Panc1 (cell line): ENCODE results near the gene TLE4. TPM values are rescaled to one million over a fixed set of nuclear protein-coding genes. Genes with fewer than 3 reads are reported as not detected.

Experiments
- ATAC-seq: fragments of 200-7000 bp; cut with Tn5 transposase; 2 replicates; pipeline ENCODE4 v1.9.1; 2020; ENCODE audit warnings: mild to moderate bottlenecking, moderate library complexity
- BruUV-seq: library from RNA; stranded (reverse); fragments of 400-500 nt; replicated peaks from 2 replicates; lab custom pipeline; 2021; lab: Mats Ljungman, UMichigan
- CTCF ChIA-PET: fragments of 300-600 bp; sonication (Branson Sonifier 250); formaldehyde crosslinking; loops from one replicate; lab custom pipeline; 2022; ENCODE audit warnings: antibody characterized with exemption; lab: Charles Lee
- POLR2A ChIA-PET: fragments of 300-600 bp; sonication (Branson Sonifier 250); formaldehyde crosslinking; loops from one replicate; lab custom pipeline; 2022; ENCODE audit warnings: antibody characterized with exemption; lab: Charles Lee
- DNase-seq: peaks from one replicate; pipeline ENCODE4 v3.0.0-alpha.2; 2010; ENCODE audit warnings: low read depth, low spot score
- H3K27ac ChIP-seq: 2 replicates; pipeline ENCODE4 v1.5.1; 2011; ENCODE audit warnings: mild to moderate bottlenecking, low read length, inconsistent platforms
- H3K27me3 ChIP-seq: fragments of 200-500 bp; sonication (Bioruptor generic); 2 replicates; pipeline ENCODE4 v1.6.0; 2014; ENCODE audit warnings: low read length, inconsistent platforms; ENCODE audit not compliant: control insufficient read depth, insufficient read depth
- H3K36me3 ChIP-seq: fragments of 200-500 bp; sonication (Bioruptor generic); 2 replicates; pipeline ENCODE4 v1.5.1; 2014; ENCODE audit warnings: inconsistent platforms, mild to moderate bottlenecking, low read length, moderate library complexity; ENCODE audit not compliant: control insufficient read depth, insufficient read depth
- H3K4me1 ChIP-seq: 2 replicates; pipeline ENCODE4 v1.5.1; 2011; ENCODE audit warnings: inconsistent platforms, mild to moderate bottlenecking, low read length, moderate library complexity; ENCODE audit not compliant: control insufficient read depth, insufficient read depth
- H3K4me3 ChIP-seq, 2 experiments: 2 replicates each; pipeline ENCODE4 v1.5.1; 2011 to 2012; ENCODE audit warnings: low read depth in 2 of 2, low read length in 2 of 2, mild to moderate bottlenecking in 2 of 2, inconsistent platforms in 1 of 2, moderate library complexity in 1 of 2
- H3K9me3 ChIP-seq: fragments of 200-500 bp; sonication (Bioruptor generic); 2 replicates; pipeline ENCODE4 v1.5.1; 2014; ENCODE audit warnings: low read depth, mild to moderate bottlenecking, inconsistent platforms, low read length, moderate library complexity; ENCODE audit not compliant: control insufficient read depth, insufficient read depth
- CTCF ChIP-seq: fragments of 450-650 bp; IDR thresholded peaks from 2 replicates; pipeline ENCODE4 v1.5.1; 2017; ENCODE audit warnings: mild to moderate bottlenecking
- POLR2AphosphoS5 ChIP-seq: IDR thresholded peaks from 2 replicates; pipeline ENCODE4 v1.6.1; 2012; ENCODE audit warnings: mild to moderate bottlenecking, low read depth, low read length, moderate library complexity
- SIN3A ChIP-seq: IDR thresholded peaks from 2 replicates; pipeline ENCODE4 v1.6.1; 2012; ENCODE audit warnings: low read depth, mild to moderate bottlenecking, low read length, moderate library complexity, borderline replicate concordance; ENCODE audit not compliant: insufficient read depth
- TCF7L2 ChIP-seq: IDR thresholded peaks from 2 replicates; pipeline ENCODE4 v1.6.1; 2011; ENCODE audit warnings: mild to moderate bottlenecking, low read depth, low read length, inconsistent platforms
- in situ Hi-C: cut with HindIII; loops from 2 replicates; pipeline ENCODE4 v1.10.0; 2016; ENCODE audit warnings: low sequenced_read_pairs, low pct_unique_long_range_greater_than_20kb
- intact Hi-C: fragments of 100-400 bp; cut with micrococcal nuclease; formaldehyde crosslinking; loops from one replicate; pipeline ENCODE4 v1.10.0; 2022; ENCODE audit not compliant: unreplicated experiment
- total RNA-seq: library from RNA; stranded (reverse); gene quantifications from one replicate; pipeline ENCODE4 v1.2.1, GENCODE V29; 2021; ENCODE audit not compliant: unreplicated experiment
- TF ChIP-seq, protein P1 (sequence below), 2 experiments: IDR thresholded peaks; 2 replicates each; pipeline ENCODE4 v1.6.1; 2011 to 2012; ENCODE audit warnings: low read depth in 2 of 2, control low read depth in 1 of 2, low read length in 1 of 2, mild to moderate bottlenecking in 1 of 2, moderate library complexity in 1 of 2; ENCODE audit not compliant: insufficient read depth in 1 of 2

Gene TLE4
- total RNA-seq, 1 experiment from 2014 or later, result 8.7 TPM

DNA sequence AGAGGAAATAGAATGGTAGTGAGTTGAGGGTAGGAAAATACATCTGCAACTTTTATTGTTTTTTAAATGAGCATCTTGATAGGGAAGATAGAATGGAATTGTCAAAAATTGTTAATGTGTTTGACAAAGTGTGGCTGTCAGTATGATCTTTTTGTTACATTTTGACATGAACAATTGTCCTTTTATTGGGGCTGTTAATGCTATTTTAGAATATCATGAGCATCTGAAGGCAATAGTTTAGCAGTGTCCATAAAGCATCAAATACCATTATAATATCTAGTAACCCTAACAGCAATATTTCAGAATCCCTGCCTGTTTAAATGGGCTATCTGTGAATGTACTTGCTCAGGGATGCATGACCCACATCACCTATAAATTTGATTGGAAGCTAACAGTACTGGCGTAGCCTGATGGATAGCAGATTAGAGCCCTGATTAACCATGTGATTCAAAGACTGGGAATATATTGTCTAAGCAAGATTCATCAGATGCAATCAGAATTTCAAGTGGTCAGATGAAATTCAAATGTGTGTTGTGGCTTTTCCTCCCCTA lies 37.8 kb downstream of the TLE4 start:
- POLR2A ChIA-PET, result no interaction called here
- DNase-seq, result no peak

GRCh38 chr9:79610019-79610631 lies 38.4 kb downstream of the TLE4 start:
- H3K27ac ChIP-seq, result no peak overlapping the region
- in situ Hi-C loops (no loop called here), intact Hi-C loops (no loop called here)
- no peak overlapping the region for H3K4me3 ChIP-seq
- ChIA-PET POLR2A (no interaction called here), CTCF (no interaction called here)
- BruUV-seq, result no TSS peak
- no peak for ATAC-seq
- TF ChIP-seq TCF7L2 (no peak), CTCF (no peak), POLR2AphosphoS5 (no peak), SIN3A (no peak)
- TF ChIP-seq, protein P1, sequence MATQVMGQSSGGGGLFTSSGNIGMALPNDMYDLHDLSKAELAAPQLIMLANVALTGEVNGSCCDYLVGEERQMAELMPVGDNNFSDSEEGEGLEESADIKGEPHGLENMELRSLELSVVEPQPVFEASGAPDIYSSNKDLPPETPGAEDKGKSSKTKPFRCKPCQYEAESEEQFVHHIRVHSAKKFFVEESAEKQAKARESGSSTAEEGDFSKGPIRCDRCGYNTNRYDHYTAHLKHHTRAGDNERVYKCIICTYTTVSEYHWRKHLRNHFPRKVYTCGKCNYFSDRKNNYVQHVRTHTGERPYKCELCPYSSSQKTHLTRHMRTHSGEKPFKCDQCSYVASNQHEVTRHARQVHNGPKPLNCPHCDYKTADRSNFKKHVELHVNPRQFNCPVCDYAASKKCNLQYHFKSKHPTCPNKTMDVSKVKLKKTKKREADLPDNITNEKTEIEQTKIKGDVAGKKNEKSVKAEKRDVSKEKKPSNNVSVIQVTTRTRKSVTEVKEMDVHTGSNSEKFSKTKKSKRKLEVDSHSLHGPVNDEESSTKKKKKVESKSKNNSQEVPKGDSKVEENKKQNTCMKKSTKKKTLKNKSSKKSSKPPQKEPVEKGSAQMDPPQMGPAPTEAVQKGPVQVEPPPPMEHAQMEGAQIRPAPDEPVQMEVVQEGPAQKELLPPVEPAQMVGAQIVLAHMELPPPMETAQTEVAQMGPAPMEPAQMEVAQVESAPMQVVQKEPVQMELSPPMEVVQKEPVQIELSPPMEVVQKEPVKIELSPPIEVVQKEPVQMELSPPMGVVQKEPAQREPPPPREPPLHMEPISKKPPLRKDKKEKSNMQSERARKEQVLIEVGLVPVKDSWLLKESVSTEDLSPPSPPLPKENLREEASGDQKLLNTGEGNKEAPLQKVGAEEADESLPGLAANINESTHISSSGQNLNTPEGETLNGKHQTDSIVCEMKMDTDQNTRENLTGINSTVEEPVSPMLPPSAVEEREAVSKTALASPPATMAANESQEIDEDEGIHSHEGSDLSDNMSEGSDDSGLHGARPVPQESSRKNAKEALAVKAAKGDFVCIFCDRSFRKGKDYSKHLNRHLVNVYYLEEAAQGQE (IDR thresholded peaks at IDR 0.05; ENCODE audit: insufficient read depth in 1 of 2, low read depth in 2 of 2, low read length in 1 of 2), result no peak
- H3K36me3 ChIP-seq, result no peaks in the 10 kb centered on the region
- no peaks in the 10 kb centered on the region for H3K9me3 ChIP-seq
- H3K4me1 ChIP-seq, result no peaks in the 10 kb centered on the region
- no peak for DNase-seq
- no peaks in the 10 kb centered on the region for H3K27me3 ChIP-seq

More for the DNA sequence above, 37.8 kb downstream of the TLE4 start:
- Histone ChIP-seq H3K9me3 (no peaks in the 10 kb centered on the region), H3K36me3 (no peaks in the 10 kb centered on the region), H3K4me1 (no peaks in the 10 kb centered on the region), H3K4me3 (no peak overlapping the region), H3K27me3 (no peaks in the 10 kb centered on the region), H3K27ac (no peak overlapping the region)
- no peak for ATAC-seq
- in situ Hi-C loops (no loop called here), intact Hi-C loops (no loop called here)
- TF ChIP-seq POLR2AphosphoS5 (no peak), TCF7L2 (no peak), CTCF (no peak), SIN3A (no peak)
- TF ChIP-seq, protein P1 (IDR thresholded peaks at IDR 0.05; ENCODE audit: insufficient read depth in 1 of 2, low read depth in 2 of 2, low read length in 1 of 2), result no peak
- BruUV-seq, result no TSS peak
- CTCF ChIA-PET, result no interaction called here
